WTC11 (cell line): ENCODE data around the gene GNG8. TPM values are rescaled to one million over a fixed set of nuclear protein-coding genes. Genes with fewer than 3 reads are reported as not detected.

Source experiments
- ATAC-seq: fragments of 200-7000 bp; cut with Tn5 transposase; 2 replicates; pipeline ENCODE4 v1.10.0; 2021; ENCODE audit warnings: mild to moderate bottlenecking, moderate library complexity
- CTCF ChIA-PET: fragments of 300-600 bp; sonication (Branson Sonifier 250); formaldehyde crosslinking; loops from one replicate; lab custom pipeline; 2021; ENCODE audit warnings: antibody characterized with exemption; lab: Charles Lee
- POLR2A ChIA-PET: fragments of 350-600 bp; sonication (Branson Sonifier 250); formaldehyde crosslinking; loops from one replicate; lab custom pipeline; 2021; ENCODE audit warnings: antibody characterized with exemption; lab: Charles Lee
- DNase-seq: peaks from one replicate; pipeline ENCODE4 v3.0.0; 2021; ENCODE audit warnings: low spot score
- H3K27ac Mint-ChIP-seq: 2 replicates; pipeline ENCODE4 v1.8.0; 2021; ENCODE audit warnings: mixed read lengths
- H3K27me3 Mint-ChIP-seq: 2 replicates; pipeline ENCODE4 v1.8.0; 2021; ENCODE audit warnings: low read depth, mild to moderate bottlenecking, moderate library complexity, mixed read lengths
- H3K36me3 Mint-ChIP-seq: 2 replicates; pipeline ENCODE4 v1.8.0; 2021; ENCODE audit warnings: mixed read lengths
- H3K4me1 Mint-ChIP-seq: 2 replicates; pipeline ENCODE4 v1.8.0; 2022; ENCODE audit warnings: mixed read lengths
- H3K4me3 Mint-ChIP-seq: 2 replicates; pipeline ENCODE4 v1.8.0; 2021; ENCODE audit warnings: mild to moderate bottlenecking, moderate library complexity, mixed read lengths
- H3K9me3 Mint-ChIP-seq: 2 replicates; pipeline ENCODE4 v1.8.0; 2021; ENCODE audit warnings: mixed read lengths
- ATF1 ChIP-seq: sonication (generic); formaldehyde crosslinking; IDR thresholded peaks from 2 replicates; pipeline ENCODE4 v1.8.1; 2023; ENCODE audit warnings: mild to moderate bottlenecking, moderate library complexity, missing genetic modification reagents
- CDX4 ChIP-seq: fragments of 250-450 bp; sonication (Bioruptor Pico); IDR thresholded peaks from 2 replicates; pipeline ENCODE4 v1.9.0; 2021; ENCODE audit warnings: moderate library complexity, mild to moderate bottlenecking, inconsistent platforms, borderline replicate concordance
- JUN ChIP-seq: sonication (generic); formaldehyde crosslinking; IDR thresholded peaks from 2 replicates; pipeline ENCODE4 v1.8.0; 2023; ENCODE audit warnings: mild to moderate bottlenecking, missing genetic modification reagents
- NR2C2 ChIP-seq: sonication (generic); formaldehyde crosslinking; IDR thresholded peaks from 2 replicates; pipeline ENCODE4 v1.8.0; 2022; ENCODE audit warnings: mild to moderate bottlenecking, missing genetic modification reagents
- SMAD4 ChIP-seq: sonication (generic); formaldehyde crosslinking; IDR thresholded peaks from 2 replicates; pipeline ENCODE4 v1.8.0; 2022; ENCODE audit warnings: mild to moderate bottlenecking, missing genetic modification reagents
- SP1 ChIP-seq: sonication (generic); formaldehyde crosslinking; conservative IDR thresholded peaks from 2 replicates; pipeline ENCODE4 v1.8.1; 2022; ENCODE audit warnings: missing genetic modification reagents
- STAT6 ChIP-seq: sonication (generic); formaldehyde crosslinking; conservative IDR thresholded peaks from 2 replicates; pipeline ENCODE4 v1.8.1; 2023; ENCODE audit warnings: mild to moderate bottlenecking, low read depth, missing genetic modification reagents, moderate library complexity
- ZNF232 ChIP-seq: sonication (generic); formaldehyde crosslinking; IDR thresholded peaks from 2 replicates; pipeline ENCODE4 v1.8.0; 2022; ENCODE audit warnings: mild to moderate bottlenecking, missing genetic modification reagents
- ZNF281 ChIP-seq: sonication (generic); formaldehyde crosslinking; IDR thresholded peaks from 2 replicates; pipeline ENCODE4 v1.8.0; 2023; ENCODE audit warnings: mild to moderate bottlenecking, missing genetic modification reagents
- total RNA-seq: library from RNA; stranded (reverse); gene quantifications from 3 replicates; pipeline ENCODE4 v1.2.3, GENCODE V29; 2021
- TF ChIP-seq, protein P1 (sequence below): sonication (generic); formaldehyde crosslinking; IDR thresholded peaks from 2 replicates; pipeline ENCODE4 v1.8.0; 2022; ENCODE audit warnings: mild to moderate bottlenecking, missing genetic modification reagents
- TF ChIP-seq, protein P2 (sequence below): sonication (generic); formaldehyde crosslinking; IDR thresholded peaks from 2 replicates; pipeline ENCODE4 v1.8.1; 2022; ENCODE audit warnings: mild to moderate bottlenecking, moderate library complexity, missing genetic modification reagents
- TF ChIP-seq, protein P3 (sequence below): sonication (generic); formaldehyde crosslinking; IDR thresholded peaks from 2 replicates; pipeline ENCODE4 v1.8.1; 2022; ENCODE audit warnings: low read depth, mild to moderate bottlenecking, moderate library complexity, missing genetic modification reagents, borderline replicate concordance
- TF ChIP-seq, protein P4 (sequence below): fragments of 200-600 bp; IDR thresholded peaks from 2 replicates; pipeline ENCODE4 v1.8.0; 2022; ENCODE audit warnings: antibody characterized with exemption
- TF ChIP-seq, protein P5 (sequence below): fragments of 250-450 bp; sonication (Bioruptor Pico); IDR thresholded peaks from 2 replicates; pipeline ENCODE4 v1.9.0; 2021; ENCODE audit warnings: mild to moderate bottlenecking

GNG8 gene
- total RNA-seq, 1 experiment from 2014 or later = not detected

DNA sequence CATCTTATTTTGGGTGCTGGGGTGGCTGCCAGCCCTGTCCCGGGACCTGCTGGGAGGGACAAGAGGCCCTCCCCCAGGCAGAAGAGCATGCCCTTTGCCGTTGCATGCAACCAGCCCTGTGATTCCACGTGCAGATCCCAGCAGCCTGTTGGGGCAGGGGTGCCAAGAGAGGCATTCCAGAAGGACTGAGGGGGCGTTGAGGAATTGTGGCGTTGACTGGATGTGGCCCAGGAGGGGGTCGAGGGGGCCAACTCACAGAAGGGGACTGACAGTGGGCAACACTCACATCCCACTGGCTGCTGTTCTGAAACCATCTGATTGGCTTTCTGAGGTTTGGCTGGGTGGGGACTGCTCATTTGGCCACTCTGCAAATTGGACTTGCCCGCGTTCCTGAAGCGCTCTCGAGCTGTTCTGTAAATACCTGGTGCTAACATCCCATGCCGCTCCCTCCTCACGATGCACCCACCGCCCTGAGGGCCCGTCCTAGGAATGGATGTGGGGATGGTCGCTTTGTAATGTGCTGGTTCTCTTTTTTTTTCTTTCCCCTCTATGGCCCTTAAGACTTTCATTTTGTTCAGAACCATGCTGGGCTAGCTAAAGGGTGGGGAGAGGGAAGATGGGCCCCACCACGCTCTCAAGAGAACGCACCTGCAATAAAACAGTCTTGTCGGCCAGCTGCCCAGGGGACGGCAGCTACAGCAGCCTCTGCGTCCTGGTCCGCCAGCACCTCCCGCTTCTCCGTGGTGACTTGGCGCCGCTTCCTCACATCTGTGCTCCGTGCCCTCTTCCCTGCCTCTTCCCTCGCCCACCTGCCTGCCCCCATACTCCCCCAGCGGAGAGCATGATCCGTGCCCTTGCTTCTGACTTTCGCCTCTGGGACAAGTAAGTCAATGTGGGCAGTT is 26.2 kb downstream of the GNG8 start:
- Mint-ChIP-seq H3K27ac (no peak overlapping the region; the same call in 1 of the 2 replicates), H3K27me3 (no peaks in the 10 kb centered on the region; the same call in 1 of the 2 replicates), H3K9me3 (no peaks in the 10 kb centered on the region), H3K4me1 (peaks cover 6% of the 10 kb centered on the region), H3K4me3 (no peak overlapping the region), H3K36me3 (peaks cover 35% of the 10 kb centered on the region)
- TF ChIP-seq, protein P1, sequence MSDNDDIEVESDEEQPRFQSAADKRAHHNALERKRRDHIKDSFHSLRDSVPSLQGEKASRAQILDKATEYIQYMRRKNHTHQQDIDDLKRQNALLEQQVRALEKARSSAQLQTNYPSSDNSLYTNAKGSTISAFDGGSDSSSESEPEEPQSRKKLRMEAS = no peak
- no peak for TF ChIP-seq STAT6
- no peak for TF ChIP-seq ZNF281 (CRISPR knock-in tag)
- TF ChIP-seq, protein P2, sequence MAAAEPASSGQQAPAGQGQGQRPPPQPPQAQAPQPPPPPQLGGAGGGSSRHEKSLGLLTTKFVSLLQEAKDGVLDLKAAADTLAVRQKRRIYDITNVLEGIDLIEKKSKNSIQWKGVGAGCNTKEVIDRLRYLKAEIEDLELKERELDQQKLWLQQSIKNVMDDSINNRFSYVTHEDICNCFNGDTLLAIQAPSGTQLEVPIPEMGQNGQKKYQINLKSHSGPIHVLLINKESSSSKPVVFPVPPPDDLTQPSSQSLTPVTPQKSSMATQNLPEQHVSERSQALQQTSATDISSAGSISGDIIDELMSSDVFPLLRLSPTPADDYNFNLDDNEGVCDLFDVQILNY (CRISPR knock-in tag) = no peak
- no peak for ATAC-seq
- CTCF ChIA-PET = interaction anchor here (1.5 to 13.2 kb wide), 3 partner anchors 9 to 53 kb away, joined by 4 to 484 read pairs (median 18); partner anchors contain the start of gene DACT3
- POLR2A ChIA-PET = interaction anchor here (0.9 to 1.9 kb wide), 2 partner anchors 9 to 52 kb away, joined by 4 to 6 read pairs; partner anchors contain the start of genes CALM3 and DACT3
- DNase-seq = peak; percentile 9

- TF ChIP-seq, protein P3, sequence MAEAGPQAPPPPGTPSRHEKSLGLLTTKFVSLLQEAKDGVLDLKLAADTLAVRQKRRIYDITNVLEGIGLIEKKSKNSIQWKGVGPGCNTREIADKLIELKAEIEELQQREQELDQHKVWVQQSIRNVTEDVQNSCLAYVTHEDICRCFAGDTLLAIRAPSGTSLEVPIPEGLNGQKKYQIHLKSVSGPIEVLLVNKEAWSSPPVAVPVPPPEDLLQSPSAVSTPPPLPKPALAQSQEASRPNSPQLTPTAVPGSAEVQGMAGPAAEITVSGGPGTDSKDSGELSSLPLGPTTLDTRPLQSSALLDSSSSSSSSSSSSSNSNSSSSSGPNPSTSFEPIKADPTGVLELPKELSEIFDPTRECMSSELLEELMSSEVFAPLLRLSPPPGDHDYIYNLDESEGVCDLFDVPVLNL = no peak
- no peak for TF ChIP-seq NR2C2 (CRISPR knock-in tag)
- Mint-ChIP-seq H3K36me3 (peaks cover 35% of the 10 kb centered on the region), H3K27ac (no peak overlapping the region), H3K9me3 (no peaks in the 10 kb centered on the region), H3K27me3 (no peaks in the 10 kb centered on the region; the same call in 1 of the 2 replicates), H3K4me1 (peaks cover 5% of the 10 kb centered on the region), H3K4me3 (no peak overlapping the region)
- ATAC-seq (no peak), DNase-seq (peak; percentile 4)
- POLR2A ChIA-PET = interaction anchor here (0.9 kb wide), 1 partner anchor 52 kb away, joined by 3 read pairs; the partner anchor contains the start of gene DACT3
- CTCF ChIA-PET = interaction anchor here (4.9 kb wide), 1 partner anchor 9 kb away, joined by 26 read pairs; no protein-coding TSS in a partner anchor
Measured at GRCh38 chr19:46608581-46609345, 27.2 kb downstream of the GNG8 start.

GRCh38 chr19:46608178-46608577 is 27.8 kb downstream of the GNG8 start:
- no peaks in the 10 kb centered on the region for H3K9me3 Mint-ChIP-seq
- POLR2A ChIA-PET = interaction anchor here (0.9 kb wide), 1 partner anchor 53 kb away, joined by 3 read pairs; the partner anchor contains the start of gene DACT3
- H3K36me3 Mint-ChIP-seq = peaks cover 35% of the 10 kb centered on the region
- ATAC-seq = no peak
- H3K27ac Mint-ChIP-seq = no peak overlapping the region
- peaks cover 11% of the 10 kb centered on the region for H3K4me1 Mint-ChIP-seq
- H3K4me3 Mint-ChIP-seq = no peak overlapping the region
- H3K27me3 Mint-ChIP-seq = no peaks in the 10 kb centered on the region; the same call in 1 of the 2 replicates
- DNase-seq = no peak
- CTCF ChIA-PET = interaction anchor here (4.9 kb wide), 1 partner anchor 9 kb away, joined by 26 read pairs; no protein-coding TSS in a partner anchor
- TF ChIP-seq ATF1 (CRISPR knock-in tag) (no peak), SMAD4 (CRISPR knock-in tag) (no peak), JUN (no peak), CDX4 (no peak), ZNF232 (CRISPR knock-in tag) (no peak), SP1 (CRISPR knock-in tag) (no peak)
- TF ChIP-seq, protein P4, sequence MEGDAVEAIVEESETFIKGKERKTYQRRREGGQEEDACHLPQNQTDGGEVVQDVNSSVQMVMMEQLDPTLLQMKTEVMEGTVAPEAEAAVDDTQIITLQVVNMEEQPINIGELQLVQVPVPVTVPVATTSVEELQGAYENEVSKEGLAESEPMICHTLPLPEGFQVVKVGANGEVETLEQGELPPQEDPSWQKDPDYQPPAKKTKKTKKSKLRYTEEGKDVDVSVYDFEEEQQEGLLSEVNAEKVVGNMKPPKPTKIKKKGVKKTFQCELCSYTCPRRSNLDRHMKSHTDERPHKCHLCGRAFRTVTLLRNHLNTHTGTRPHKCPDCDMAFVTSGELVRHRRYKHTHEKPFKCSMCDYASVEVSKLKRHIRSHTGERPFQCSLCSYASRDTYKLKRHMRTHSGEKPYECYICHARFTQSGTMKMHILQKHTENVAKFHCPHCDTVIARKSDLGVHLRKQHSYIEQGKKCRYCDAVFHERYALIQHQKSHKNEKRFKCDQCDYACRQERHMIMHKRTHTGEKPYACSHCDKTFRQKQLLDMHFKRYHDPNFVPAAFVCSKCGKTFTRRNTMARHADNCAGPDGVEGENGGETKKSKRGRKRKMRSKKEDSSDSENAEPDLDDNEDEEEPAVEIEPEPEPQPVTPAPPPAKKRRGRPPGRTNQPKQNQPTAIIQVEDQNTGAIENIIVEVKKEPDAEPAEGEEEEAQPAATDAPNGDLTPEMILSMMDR = no peak
- TF ChIP-seq, protein P5, sequence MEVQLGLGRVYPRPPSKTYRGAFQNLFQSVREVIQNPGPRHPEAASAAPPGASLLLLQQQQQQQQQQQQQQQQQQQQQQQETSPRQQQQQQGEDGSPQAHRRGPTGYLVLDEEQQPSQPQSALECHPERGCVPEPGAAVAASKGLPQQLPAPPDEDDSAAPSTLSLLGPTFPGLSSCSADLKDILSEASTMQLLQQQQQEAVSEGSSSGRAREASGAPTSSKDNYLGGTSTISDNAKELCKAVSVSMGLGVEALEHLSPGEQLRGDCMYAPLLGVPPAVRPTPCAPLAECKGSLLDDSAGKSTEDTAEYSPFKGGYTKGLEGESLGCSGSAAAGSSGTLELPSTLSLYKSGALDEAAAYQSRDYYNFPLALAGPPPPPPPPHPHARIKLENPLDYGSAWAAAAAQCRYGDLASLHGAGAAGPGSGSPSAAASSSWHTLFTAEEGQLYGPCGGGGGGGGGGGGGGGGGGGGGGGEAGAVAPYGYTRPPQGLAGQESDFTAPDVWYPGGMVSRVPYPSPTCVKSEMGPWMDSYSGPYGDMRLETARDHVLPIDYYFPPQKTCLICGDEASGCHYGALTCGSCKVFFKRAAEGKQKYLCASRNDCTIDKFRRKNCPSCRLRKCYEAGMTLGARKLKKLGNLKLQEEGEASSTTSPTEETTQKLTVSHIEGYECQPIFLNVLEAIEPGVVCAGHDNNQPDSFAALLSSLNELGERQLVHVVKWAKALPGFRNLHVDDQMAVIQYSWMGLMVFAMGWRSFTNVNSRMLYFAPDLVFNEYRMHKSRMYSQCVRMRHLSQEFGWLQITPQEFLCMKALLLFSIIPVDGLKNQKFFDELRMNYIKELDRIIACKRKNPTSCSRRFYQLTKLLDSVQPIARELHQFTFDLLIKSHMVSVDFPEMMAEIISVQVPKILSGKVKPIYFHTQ (CRISPR knock-in tag) = no peak
